Smooth muscle cell (in vitro differentiated cells): Measurements from ENCODE around the gene PRR36. TPM values are rescaled to one million over a fixed set of nuclear protein-coding genes. Genes with fewer than 3 reads are reported as not detected.
A peak's percentile ranks its signal among the peaks of the same experiment; 100 is the strongest.

Experiments used
- DNase-seq: peaks from one replicate; lab custom pipeline; 2025; ENCODE audit not compliant: unreplicated experiment; lab: John Stamatoyannopoulos, UW
- H2AFZ ChIP-seq: fragments of 200-600 bp; sonication (generic); 2 replicates; pipeline ENCODE4 v1.6.0; 2016; ENCODE audit warnings: antibody characterized with exemption, low read depth, mild to moderate bottlenecking
- H3F3A ChIP-seq: fragments of 200-600 bp; sonication (generic); 2 replicates; pipeline ENCODE4 v1.6.0; 2017; ENCODE audit warnings: antibody characterized with exemption, low read depth
- H3K27ac ChIP-seq: fragments of 200-600 bp; sonication (generic); 2 replicates; pipeline ENCODE4 v1.5.1; 2016; ENCODE audit warnings: low read depth, mild to moderate bottlenecking
- H3K27me3 ChIP-seq: fragments of 200-600 bp; sonication (generic); 2 replicates; pipeline ENCODE4 v1.6.1; 2016; ENCODE audit warnings: low read depth, mild to moderate bottlenecking
- H3K36me3 ChIP-seq: fragments of 200-600 bp; sonication (generic); 2 replicates; pipeline ENCODE4 v1.5.1; 2016; ENCODE audit warnings: low read depth
- H3K4me1 ChIP-seq: fragments of 200-600 bp; sonication (generic); 2 replicates; pipeline ENCODE4 v1.5.1; 2016; ENCODE audit warnings: low read depth
- H3K4me2 ChIP-seq: fragments of 200-600 bp; sonication (generic); 2 replicates; pipeline ENCODE4 v1.6.0; 2016; ENCODE audit warnings: mild to moderate bottlenecking
- H3K4me3 ChIP-seq: fragments of 200-600 bp; sonication (generic); 2 replicates; pipeline ENCODE4 v1.5.1; 2016; ENCODE audit warnings: mild to moderate bottlenecking
- H3K79me2 ChIP-seq: fragments of 200-600 bp; sonication (generic); 2 replicates; pipeline ENCODE4 v1.6.0; 2016; ENCODE audit warnings: low read depth, mild to moderate bottlenecking
- H3K9ac ChIP-seq: fragments of 200-600 bp; sonication (generic); 2 replicates; pipeline ENCODE4 v1.6.0; 2016; ENCODE audit warnings: low read depth
- H3K9me3 ChIP-seq: fragments of 200-600 bp; sonication (generic); replicated peaks from 2 replicates; pipeline ENCODE4 v1.5.1; 2016; ENCODE audit warnings: low read depth
- H4K20me1 ChIP-seq: fragments of 200-600 bp; sonication (generic); 2 replicates; pipeline ENCODE4 v1.6.0; 2016; ENCODE audit warnings: low read depth
- WGBS: methylation state at CpG from one replicate; pipeline ENCODE4 v1.1.7; 2016; ENCODE audit warnings: low lambda C conversion rate; 5-methylcytosine and 5-hydroxymethylcytosine counted together
- polyA plus RNA-seq: library from polyadenylated mRNA; unstranded; fragments of >200 nt; fragmentation: Nextera tagmentation; extraction: Ambion mirVana; gene quantifications from 2 replicates; pipeline ENCODE4 v1.2.1, GENCODE V29; 2016
- total RNA-seq: library from RNA; depleted of rRNA; stranded (reverse); fragments of >200 nt; gene quantifications from 2 replicates; pipeline ENCODE4 v1.2.3, GENCODE V29; 2014
- TF ChIP-seq, protein P1 (sequence below): fragments of 200-600 bp; sonication (generic); IDR thresholded peaks from 2 replicates; pipeline ENCODE4 v1.5.1; 2017; ENCODE audit warnings: borderline replicate concordance, mild to moderate bottlenecking, antibody characterized with exemption; ENCODE audit not compliant: insufficient read depth, poor library complexity, severe bottlenecking

The PRR36 gene
- total and polyA plus RNA-seq, 2 experiments from 2014 or later = 0.13 to 0.57 TPM

DNA sequence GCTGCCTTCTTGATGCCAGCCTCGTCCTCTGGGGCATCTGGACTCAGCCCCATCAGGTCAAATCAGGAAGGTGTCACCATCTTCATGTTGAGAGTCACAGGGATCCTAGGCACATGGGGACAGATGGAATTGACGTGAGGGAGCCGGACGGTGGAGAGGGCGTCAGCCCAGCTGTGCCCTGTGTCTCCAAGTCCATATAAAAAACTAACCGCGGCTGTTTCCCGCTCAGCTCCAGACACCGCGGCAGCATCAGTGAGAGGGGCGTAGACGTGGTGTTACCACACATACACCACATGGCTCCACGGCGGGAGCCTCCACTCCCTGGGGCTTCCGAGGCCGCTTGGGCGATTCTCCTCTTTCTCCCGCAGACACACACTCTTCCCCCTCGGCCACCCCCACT, 5.6 kb upstream of the PRR36 start:
- 94% methylated on average over 19 of the region's 19 CpGs for WGBS
- DNase-seq = no peak
- Histone ChIP-seq H3K9me3 (no peaks in the 10 kb centered on the region), H3K79me2 (no peaks in the 10 kb centered on the region), H3K4me3 (no peak overlapping the region), H2AFZ (no peak overlapping the region), H3K36me3 (no peaks in the 10 kb centered on the region), H3K4me2 (no peak overlapping the region), H3F3A (no peaks in the 10 kb centered on the region), H3K4me1 (no peaks in the 10 kb centered on the region), H4K20me1 (no peaks in the 10 kb centered on the region), H3K9ac (no peak overlapping the region), H3K27ac (no peak overlapping the region), H3K27me3 (peaks cover 9% of the 10 kb centered on the region)
- TF ChIP-seq, protein P1, sequence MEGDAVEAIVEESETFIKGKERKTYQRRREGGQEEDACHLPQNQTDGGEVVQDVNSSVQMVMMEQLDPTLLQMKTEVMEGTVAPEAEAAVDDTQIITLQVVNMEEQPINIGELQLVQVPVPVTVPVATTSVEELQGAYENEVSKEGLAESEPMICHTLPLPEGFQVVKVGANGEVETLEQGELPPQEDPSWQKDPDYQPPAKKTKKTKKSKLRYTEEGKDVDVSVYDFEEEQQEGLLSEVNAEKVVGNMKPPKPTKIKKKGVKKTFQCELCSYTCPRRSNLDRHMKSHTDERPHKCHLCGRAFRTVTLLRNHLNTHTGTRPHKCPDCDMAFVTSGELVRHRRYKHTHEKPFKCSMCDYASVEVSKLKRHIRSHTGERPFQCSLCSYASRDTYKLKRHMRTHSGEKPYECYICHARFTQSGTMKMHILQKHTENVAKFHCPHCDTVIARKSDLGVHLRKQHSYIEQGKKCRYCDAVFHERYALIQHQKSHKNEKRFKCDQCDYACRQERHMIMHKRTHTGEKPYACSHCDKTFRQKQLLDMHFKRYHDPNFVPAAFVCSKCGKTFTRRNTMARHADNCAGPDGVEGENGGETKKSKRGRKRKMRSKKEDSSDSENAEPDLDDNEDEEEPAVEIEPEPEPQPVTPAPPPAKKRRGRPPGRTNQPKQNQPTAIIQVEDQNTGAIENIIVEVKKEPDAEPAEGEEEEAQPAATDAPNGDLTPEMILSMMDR = no peak

DNA sequence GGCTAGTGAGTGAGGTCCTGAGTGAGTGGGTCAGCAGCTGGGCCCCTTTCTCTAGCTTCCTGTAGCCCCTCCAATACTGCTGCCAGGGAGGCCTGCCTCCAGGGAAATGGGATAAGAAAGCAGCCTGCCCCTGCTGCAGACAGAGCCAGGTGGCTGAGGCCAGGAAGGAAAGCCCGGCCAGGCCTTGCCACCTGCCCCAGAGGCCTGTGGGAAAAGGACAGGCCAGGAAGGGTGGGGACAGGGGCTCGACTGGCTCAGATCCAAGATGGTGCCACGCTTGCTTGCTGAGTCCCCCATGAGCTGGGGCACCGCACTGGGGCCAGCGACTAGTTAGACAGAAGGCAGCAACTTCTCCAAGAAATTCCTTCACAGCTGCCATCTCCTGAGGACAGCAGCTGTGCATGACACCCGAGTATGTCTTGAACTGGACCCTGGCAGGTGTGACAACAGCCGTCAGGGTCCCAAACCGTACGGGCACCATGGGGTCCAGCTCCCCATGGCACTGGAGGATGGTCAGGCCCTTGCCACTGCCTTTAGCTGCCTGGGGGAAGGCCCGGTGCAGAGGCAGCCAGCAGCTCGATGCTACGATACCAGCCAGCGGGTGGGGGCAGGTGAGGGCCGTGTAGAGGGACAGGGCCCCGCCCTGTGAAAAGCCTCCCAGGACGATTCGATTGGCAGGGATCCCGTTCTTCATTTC, 5.1 kb upstream of the PRR36 start:
- TF ChIP-seq, protein P1 = no peak
- no peaks in the 10 kb centered on the region for H3K9me3 ChIP-seq
- 90% methylated on average over 17 of the region's 18 CpGs for WGBS
- H3K4me1 ChIP-seq = no peaks in the 10 kb centered on the region
- H2AFZ ChIP-seq = no peak overlapping the region
- H3K4me3 ChIP-seq = no peak overlapping the region
- H4K20me1 ChIP-seq = no peaks in the 10 kb centered on the region
- no peaks in the 10 kb centered on the region for H3K79me2 ChIP-seq
- no peak overlapping the region for H3K9ac ChIP-seq
- no peaks in the 10 kb centered on the region for H3K36me3 ChIP-seq
- no peak for DNase-seq
- H3K4me2 ChIP-seq = no peak overlapping the region
- no peaks in the 10 kb centered on the region for H3F3A ChIP-seq
- peaks cover 15% of the 10 kb centered on the region for H3K27me3 ChIP-seq
- no peak overlapping the region for H3K27ac ChIP-seq

DNA sequence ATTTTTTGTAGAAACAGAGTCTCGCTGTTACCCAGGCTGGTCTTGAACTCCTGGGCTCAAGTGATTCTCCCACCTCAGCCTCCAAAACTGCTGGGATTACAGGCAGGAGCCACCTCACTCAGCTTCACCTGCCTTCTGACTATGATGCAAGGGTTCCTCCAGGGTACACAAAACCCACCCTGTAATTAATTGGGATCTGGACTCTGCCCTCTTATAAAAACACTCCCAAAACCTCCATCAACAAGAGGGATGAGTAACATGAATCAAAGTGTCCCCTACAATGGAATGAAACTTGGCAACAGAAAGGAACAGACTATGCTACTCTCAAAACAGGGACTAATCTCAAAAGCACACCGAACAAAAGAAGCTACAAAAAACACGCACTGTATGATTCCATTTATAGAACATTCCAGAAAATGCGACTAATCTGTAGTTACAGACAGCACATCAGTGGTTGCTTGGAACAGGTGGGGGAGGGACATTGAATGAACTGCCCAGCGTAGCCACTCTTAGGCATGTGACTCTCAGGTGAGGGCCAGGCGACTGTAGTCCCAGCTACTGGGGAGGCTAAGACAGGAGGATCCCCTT, 3.2 kb upstream of the PRR36 start:
- 87% methylated on average over 6 of the region's 6 CpGs for WGBS
- Histone ChIP-seq H3K27me3 (peaks cover 34% of the 10 kb centered on the region), H3K4me3 (no peak overlapping the region), H3F3A (no peaks in the 10 kb centered on the region), H4K20me1 (no peaks in the 10 kb centered on the region), H3K4me1 (peaks cover 2% of the 10 kb centered on the region), H3K27ac (no peak overlapping the region), H3K36me3 (no peaks in the 10 kb centered on the region), H2AFZ (no peak overlapping the region), H3K9me3 (no peaks in the 10 kb centered on the region), H3K79me2 (no peaks in the 10 kb centered on the region), H3K4me2 (no peak overlapping the region), H3K9ac (no peak overlapping the region)
- TF ChIP-seq, protein P1 = no peak
- no peak for DNase-seq

DNA sequence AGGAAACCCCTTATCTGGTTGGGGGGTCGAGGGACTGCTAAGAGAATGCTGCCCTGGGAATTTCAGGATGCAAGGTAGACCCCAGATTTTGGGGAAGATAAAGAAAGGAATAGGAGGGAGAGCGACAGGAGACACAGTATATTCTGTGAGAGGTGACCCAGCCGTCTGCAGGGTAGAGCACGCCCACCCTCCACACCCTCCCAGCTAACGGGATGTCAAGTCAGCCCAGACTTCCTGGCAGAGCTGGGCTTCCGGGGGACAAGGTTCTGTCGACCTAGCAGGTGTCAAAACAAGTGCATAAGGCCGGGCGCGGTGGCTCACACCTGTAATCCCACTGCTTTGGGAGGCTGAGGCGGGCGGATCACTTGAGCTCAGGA, 695 bp upstream of the PRR36 start:
- no peak overlapping the region for H3K9ac ChIP-seq
- peak overlapping the region; percentile 34 for H3K4me3 ChIP-seq
- peaks cover 4% of the 10 kb centered on the region for H3K4me1 ChIP-seq
- no peak for DNase-seq
- no peaks in the 10 kb centered on the region for H3K36me3 ChIP-seq
- TF ChIP-seq, protein P1 = no peak
- no peak overlapping the region for H2AFZ ChIP-seq
- H3K27ac ChIP-seq = no peak overlapping the region
- peaks cover 3% of the 10 kb centered on the region for H3F3A ChIP-seq
- H3K79me2 ChIP-seq = no peaks in the 10 kb centered on the region
- 57% methylated on average over 12 of the region's 12 CpGs for WGBS
- H3K4me2 ChIP-seq = peak overlapping the region; percentile 84
- no peaks in the 10 kb centered on the region for H4K20me1 ChIP-seq
- H3K27me3 ChIP-seq = peaks cover 37% of the 10 kb centered on the region
- H3K9me3 ChIP-seq = no peaks in the 10 kb centered on the region
